ENCODE measurements around the gene MLNR. TPM values are rescaled to one million over a fixed set of nuclear protein-coding genes. Genes with fewer than 3 reads are reported as not detected.

MLNR gene
- total RNA-seq, 2 donors from 2014 or later = 0.19 TPM; not detected in 1

DNA sequence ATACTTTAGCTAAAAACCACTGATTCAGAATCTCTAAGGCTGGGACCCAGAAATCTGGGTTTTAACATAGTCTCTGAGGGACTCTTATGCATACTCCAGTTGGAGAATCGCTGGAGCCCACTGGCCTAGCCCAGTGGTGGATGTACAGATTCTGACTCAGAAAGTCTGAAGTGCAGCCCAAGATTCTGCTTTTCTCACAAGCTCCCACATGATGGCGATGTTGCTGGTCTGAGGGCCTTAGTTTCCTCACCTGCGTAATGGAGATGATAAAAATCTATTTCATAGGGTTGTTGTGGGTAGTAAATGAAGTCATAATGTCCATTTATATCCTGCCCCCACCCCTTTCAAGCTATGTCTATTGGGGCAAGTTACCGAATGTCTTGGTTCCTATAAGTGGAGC is 19.9 kb downstream of the MLNR start:
- H3K27ac Mint-ChIP-seq = no peak overlapping the region
- H3K4me3 Mint-ChIP-seq = no peak overlapping the region
- ATAC-seq (replicated peaks in 1 of 2) = peak; percentile 80 to 86

GRCh38 chr13:49241296-49241695 is 21.2 kb downstream of the MLNR start:
- H3K9me3 Mint-ChIP-seq = no peaks in the 10 kb centered on the region

More for the DNA sequence above, 19.9 kb downstream of the MLNR start:
- Mint-ChIP-seq H3K4me1 (ENCODE audit: low read depth) (no peaks in the 10 kb centered on the region), H3K36me3 (ENCODE audit: insufficient read depth in 2 of 2) (no peaks in the 10 kb centered on the region), H3K27me3 (ENCODE audit: low read depth) (peaks cover 19% of the 10 kb centered on the region), H3K9me3 (no peaks in the 10 kb centered on the region)
- DNase-seq = peak; percentile 45 to 51

GRCh38 chr13:49245101-49245500 is 25.0 kb downstream of the MLNR start:
- no peak for ATAC-seq (replicated peaks in 1 of 2)
- Mint-ChIP-seq H3K9me3 (no peaks in the 10 kb centered on the region), H3K27ac (no peak overlapping the region)

More at GRCh38 chr13:49241296-49241695, 21.2 kb downstream of the MLNR start:
- ATAC-seq (replicated peaks in 1 of 2) (no peak), DNase-seq (no peak)
- Mint-ChIP-seq H3K27me3 (ENCODE audit: low read depth) (peaks cover 22% of the 10 kb centered on the region), H3K36me3 (ENCODE audit: insufficient read depth in 2 of 2) (no peaks in the 10 kb centered on the region), H3K4me3 (no peak overlapping the region), H3K27ac (no peak overlapping the region), H3K4me1 (ENCODE audit: low read depth) (no peaks in the 10 kb centered on the region)

DNA sequence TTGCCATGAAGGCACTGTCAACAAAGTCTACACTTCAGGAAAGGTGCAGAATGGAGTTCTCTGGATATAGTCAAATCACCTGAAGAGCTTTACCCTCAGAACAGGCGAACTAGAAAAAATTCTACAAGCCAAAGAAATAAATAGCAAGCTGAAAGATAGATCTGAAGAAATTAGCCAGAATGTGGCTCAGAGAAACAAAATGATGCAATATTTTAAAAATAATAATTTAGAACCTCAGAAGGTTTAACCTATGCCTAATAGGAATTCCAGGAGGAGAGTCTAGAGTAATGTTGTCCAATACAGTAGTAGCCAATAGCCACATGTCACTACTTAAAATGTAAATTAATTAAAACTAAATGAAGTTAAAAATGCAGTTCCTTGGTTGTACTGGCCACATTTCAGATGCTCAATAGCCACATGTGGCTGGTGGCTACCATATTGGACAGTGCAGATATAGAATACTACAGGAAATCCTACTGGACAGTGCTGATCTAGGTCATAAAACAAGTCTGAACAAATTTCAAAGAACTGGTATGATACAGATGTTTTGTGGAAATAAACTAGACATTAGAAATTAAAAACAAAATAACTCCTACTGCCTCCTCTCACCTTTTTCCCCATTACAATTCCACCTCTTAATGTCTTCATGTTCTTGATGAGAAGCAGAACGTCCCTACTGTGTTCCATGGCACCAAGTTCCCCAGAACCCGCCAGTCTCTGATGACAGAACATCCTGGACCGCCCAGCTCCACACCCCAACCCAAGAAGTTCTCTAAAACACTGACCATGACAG is 26.9 kb downstream of the MLNR start:
- peaks cover 15% of the 10 kb centered on the region for H3K27me3 Mint-ChIP-seq (ENCODE audit: low read depth)
- DNase-seq (no peak), ATAC-seq (replicated peaks in 1 of 2) (peak; percentile 48 to 59)
- H3K4me3 Mint-ChIP-seq = peak overlapping the region; percentile 95 to 98
- H3K36me3 Mint-ChIP-seq (ENCODE audit: insufficient read depth in 2 of 2) = peaks cover 5 to 7% of the 10 kb centered on the region in 2 donors
- H3K4me1 Mint-ChIP-seq (ENCODE audit: low read depth) = peaks cover 29% of the 10 kb centered on the region
- peak overlapping the region; percentile 99 for H3K27ac Mint-ChIP-seq
- H3K9me3 Mint-ChIP-seq = no peaks in the 10 kb centered on the region

More at GRCh38 chr13:49245101-49245500, 25.0 kb downstream of the MLNR start:
- Mint-ChIP-seq H3K4me3 (no peak overlapping the region), H3K4me1 (ENCODE audit: low read depth) (peaks cover 19% of the 10 kb centered on the region), H3K36me3 (ENCODE audit: insufficient read depth in 2 of 2) (peaks cover 5 to 7% of the 10 kb centered on the region in 2 donors), H3K27me3 (ENCODE audit: low read depth) (peaks cover 15% of the 10 kb centered on the region)
- DNase-seq = no peak

GRCh38 chr13:49247643-49248621 is 27.8 kb downstream of the MLNR start, which contains the start of gene CDADC1:
Gene CDADC1, plus strand, starts transcription at chr13:49247925. Its CDS starts 113 bp downstream, at chr13:49248038.
- Mint-ChIP-seq H3K9me3 (no peaks in the 10 kb centered on the region), H3K4me1 (ENCODE audit: low read depth) (peaks cover 29% of the 10 kb centered on the region), H3K36me3 (ENCODE audit: insufficient read depth in 2 of 2) (peaks cover 5 to 7% of the 10 kb centered on the region in 2 donors), H3K27ac (peak within 1 kb of the TSS; percentile 99), H3K4me3 (peak within 1 kb of the TSS; percentile 95 to 98), H3K27me3 (ENCODE audit: low read depth) (peaks cover 15% of the 10 kb centered on the region)
- peak; percentile 97 for ATAC-seq (replicated peaks in 1 of 2)
- peak; percentile 97 for DNase-seq

DNA sequence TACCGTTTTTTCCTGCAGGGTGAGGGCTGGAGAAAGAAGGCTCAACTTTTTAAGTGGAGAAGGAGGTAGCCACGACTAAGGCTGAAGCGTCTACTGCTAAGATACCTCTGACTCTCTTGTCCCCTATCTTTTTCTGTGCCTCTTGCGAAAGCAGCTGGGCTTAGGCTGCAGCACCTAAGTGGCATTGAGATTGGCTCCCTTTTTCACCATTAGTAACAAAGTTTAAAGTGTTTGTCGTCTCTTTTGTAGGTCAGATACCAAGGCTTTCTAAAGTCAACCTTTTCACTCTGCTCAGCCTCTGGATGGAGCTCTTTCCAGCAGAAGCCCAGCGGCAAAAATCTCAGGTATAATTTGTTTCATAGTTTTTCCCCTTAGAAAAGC is 28.5 kb downstream of the MLNR start:
- ATAC-seq (replicated peaks in 1 of 2) = peak; percentile 5 to 13
- H3K27ac Mint-ChIP-seq = peak overlapping the region; percentile 99
- H3K27me3 Mint-ChIP-seq (ENCODE audit: low read depth) = peaks cover 11% of the 10 kb centered on the region
- DNase-seq = no peak
- H3K36me3 Mint-ChIP-seq (ENCODE audit: insufficient read depth in 2 of 2) = peaks cover 5 to 7% of the 10 kb centered on the region in 2 donors
- no peaks in the 10 kb centered on the region for H3K9me3 Mint-ChIP-seq
- H3K4me1 Mint-ChIP-seq (ENCODE audit: low read depth) = peaks cover 35% of the 10 kb centered on the region
- peak overlapping the region; percentile 95 to 98 for H3K4me3 Mint-ChIP-seq

DNA sequence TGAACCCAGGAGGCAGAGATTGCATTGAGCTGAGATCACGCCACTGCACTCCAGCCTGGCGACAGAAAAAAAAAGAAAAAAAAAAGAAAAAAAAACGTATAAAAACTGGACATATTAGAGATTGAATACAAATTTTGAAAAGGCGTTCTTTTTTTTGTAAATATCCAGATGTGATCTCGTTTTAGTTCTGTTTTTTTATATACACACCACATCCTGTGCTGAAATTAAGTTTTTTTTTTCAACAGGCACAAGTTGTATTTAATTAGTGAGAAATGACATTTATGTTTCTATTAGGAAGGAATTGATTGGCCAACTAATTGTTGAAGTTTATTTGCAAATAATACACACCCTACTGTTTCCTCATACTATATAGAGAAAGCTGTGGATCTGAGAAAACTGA is 31.2 kb downstream of the MLNR start:
- H3K9me3 Mint-ChIP-seq = no peaks in the 10 kb centered on the region
- peaks cover 52% of the 10 kb centered on the region for H3K4me1 Mint-ChIP-seq (ENCODE audit: low read depth)
- DNase-seq = no peak
- H3K4me3 Mint-ChIP-seq = no peak overlapping the region
- no peak overlapping the region for H3K27ac Mint-ChIP-seq
- H3K27me3 Mint-ChIP-seq (ENCODE audit: low read depth) = no peaks in the 10 kb centered on the region
- ATAC-seq (replicated peaks in 1 of 2) = no peak
- H3K36me3 Mint-ChIP-seq (ENCODE audit: insufficient read depth in 2 of 2) = peaks cover 10 to 11% of the 10 kb centered on the region in 2 donors

DNA sequence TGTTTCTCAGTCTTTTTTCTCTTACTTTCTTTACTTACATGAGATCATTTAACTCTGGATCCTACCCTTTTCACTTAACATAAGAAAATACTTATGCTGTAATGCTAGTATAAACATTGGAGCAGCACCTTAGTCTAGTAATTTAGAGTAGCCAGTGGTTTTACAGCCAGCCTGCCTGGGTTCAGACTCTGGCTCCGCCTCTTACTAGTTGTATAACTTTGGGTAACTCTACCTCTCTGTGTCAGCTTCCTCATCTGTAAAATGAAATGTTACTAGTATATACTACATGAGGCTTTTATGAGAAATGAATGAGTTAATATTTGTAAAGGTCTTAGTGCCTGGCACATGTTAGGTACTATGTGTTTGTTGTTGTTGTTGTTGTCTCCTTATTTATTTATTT is 33.2 kb downstream of the MLNR start:
- Mint-ChIP-seq H3K36me3 (ENCODE audit: insufficient read depth in 2 of 2) (peaks cover 3 to 6% of the 10 kb centered on the region in 2 donors), H3K4me1 (ENCODE audit: low read depth) (peaks cover 58% of the 10 kb centered on the region), H3K4me3 (peak overlapping the region in 1 of 2 donors; percentile 39), H3K27ac (peak overlapping the region; percentile 46), H3K27me3 (ENCODE audit: low read depth) (no peaks in the 10 kb centered on the region), H3K9me3 (no peaks in the 10 kb centered on the region)
- DNase-seq (no peak), ATAC-seq (replicated peaks in 1 of 2) (peak in 1 of 2 donors; percentile 35)

DNA sequence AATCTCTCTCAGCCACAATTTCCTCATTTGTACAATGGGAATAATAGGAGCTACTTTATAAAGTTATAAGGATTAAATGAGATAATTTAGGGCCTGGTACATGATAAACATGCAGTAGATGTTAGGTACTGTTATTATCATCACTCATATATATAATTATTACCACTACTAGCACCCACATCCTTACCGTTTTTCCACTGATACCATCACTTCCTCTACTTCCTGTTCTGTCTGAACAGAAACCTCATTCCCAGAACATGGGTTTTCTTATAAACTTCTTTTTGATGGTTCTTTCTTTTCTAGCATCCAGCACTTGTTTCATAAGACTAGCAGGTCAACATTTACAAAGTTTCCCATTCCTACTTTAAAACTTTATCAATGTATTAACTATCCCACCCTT is 33.9 kb downstream of the MLNR start:
- Mint-ChIP-seq H3K9me3 (no peaks in the 10 kb centered on the region), H3K4me3 (no peak overlapping the region), H3K27me3 (ENCODE audit: low read depth) (no peaks in the 10 kb centered on the region), H3K4me1 (ENCODE audit: low read depth) (peaks cover 55% of the 10 kb centered on the region), H3K36me3 (ENCODE audit: insufficient read depth in 2 of 2) (peaks cover 3 to 6% of the 10 kb centered on the region in 2 donors), H3K27ac (peak overlapping the region; percentile 79)
- ATAC-seq (replicated peaks in 1 of 2) = no peak
- no peak for DNase-seq

DNA sequence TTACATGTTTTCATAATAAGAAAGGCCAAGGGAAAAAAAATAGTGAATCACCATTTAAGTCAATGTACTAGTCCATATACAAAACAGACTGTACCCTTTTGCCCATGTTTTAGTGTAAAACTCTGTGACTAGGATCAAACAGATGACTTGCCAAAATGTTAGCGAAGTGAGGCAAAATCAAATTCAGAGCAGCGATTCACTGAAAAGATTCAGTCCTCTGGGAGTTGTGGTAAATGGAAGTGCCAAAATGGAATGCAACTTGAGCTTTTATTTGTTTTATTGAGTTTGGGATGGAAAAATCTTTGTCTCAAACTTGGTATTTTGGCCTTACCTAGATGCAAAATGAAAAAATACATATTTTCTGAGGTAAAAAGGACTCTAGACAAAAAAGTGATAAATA is 36.7 kb downstream of the MLNR start:
- Mint-ChIP-seq H3K4me1 (ENCODE audit: low read depth) (peaks cover 37% of the 10 kb centered on the region), H3K36me3 (ENCODE audit: insufficient read depth in 2 of 2) (peaks cover 5 to 19% of the 10 kb centered on the region in 2 donors), H3K27me3 (ENCODE audit: low read depth) (no peaks in the 10 kb centered on the region), H3K27ac (no peak overlapping the region), H3K9me3 (no peaks in the 10 kb centered on the region), H3K4me3 (no peak overlapping the region)
- ATAC-seq (replicated peaks in 1 of 2) (no peak), DNase-seq (no peak)

GRCh38 chr13:49258089-49258796 is 38.1 kb downstream of the MLNR start:
- no peak for DNase-seq
- peak in 1 of 2 donors; percentile 11 for ATAC-seq (replicated peaks in 1 of 2)

DNA sequence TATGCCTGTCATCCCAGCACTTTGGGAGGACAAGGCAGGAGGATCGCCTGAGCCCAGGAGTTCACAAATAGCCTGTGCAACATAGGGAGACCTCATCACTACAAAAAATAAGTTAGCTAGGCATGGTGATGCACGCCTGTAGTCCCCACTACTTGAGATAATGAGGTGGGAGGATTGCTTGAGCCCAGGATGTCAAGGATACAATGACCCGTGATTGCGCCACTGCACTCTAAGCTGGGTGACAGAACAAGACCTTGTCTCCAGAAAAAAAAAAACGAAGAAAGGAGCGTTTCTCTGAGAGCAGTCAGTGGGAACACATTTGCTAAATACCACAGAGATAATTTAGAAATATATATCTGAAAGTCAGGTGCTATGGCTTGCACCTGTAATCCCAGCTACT is 39.4 kb downstream of the MLNR start:
- peaks cover 21% of the 10 kb centered on the region for H3K4me1 Mint-ChIP-seq (ENCODE audit: low read depth)
- ATAC-seq (replicated peaks in 1 of 2) = no peak
- no peaks in the 10 kb centered on the region for H3K9me3 Mint-ChIP-seq
- H3K27me3 Mint-ChIP-seq (ENCODE audit: low read depth) = no peaks in the 10 kb centered on the region
- no peak overlapping the region for H3K27ac Mint-ChIP-seq
- no peak for DNase-seq
- H3K4me3 Mint-ChIP-seq = no peak overlapping the region
- peaks cover 5 to 19% of the 10 kb centered on the region in 2 donors for H3K36me3 Mint-ChIP-seq (ENCODE audit: insufficient read depth in 2 of 2)

More at GRCh38 chr13:49258089-49258796, 38.1 kb downstream of the MLNR start:
- no peaks in the 10 kb centered on the region for H3K9me3 Mint-ChIP-seq
- H3K4me3 Mint-ChIP-seq = peak overlapping the region; percentile 69 to 70
- H3K27me3 Mint-ChIP-seq (ENCODE audit: low read depth) = no peaks in the 10 kb centered on the region
- H3K27ac Mint-ChIP-seq = peak overlapping the region; percentile 30
- H3K4me1 Mint-ChIP-seq (ENCODE audit: low read depth) = peaks cover 35% of the 10 kb centered on the region
- H3K36me3 Mint-ChIP-seq (ENCODE audit: insufficient read depth in 2 of 2) = peaks cover 5 to 19% of the 10 kb centered on the region in 2 donors
